Thyroid gland (tissue), 4 donors: ENCODE measurements around the gene RPS27L. TPM values are rescaled to one million over a fixed set of nuclear protein-coding genes. Genes with fewer than 3 reads are reported as not detected.

ENCODE experiments used
- DNase-seq, 2 donors: peaks; one replicate each; pipeline ENCODE4 v3.0.0-alpha.2; 2019
- H3K27ac ChIP-seq, 3 donors: fragments of 200-600 bp; sonication (generic); 1 replicate in 2 of 3; 2 replicates in 1 of 3; pipeline ENCODE4 v1.5.1; 2016 to 2019; ENCODE audit warnings: mild to moderate bottlenecking in 1 of 3, moderate library complexity in 1 of 3
- H3K27me3 ChIP-seq: fragments of 200-600 bp; sonication (generic); one replicate; pipeline ENCODE4 v1.5.1; 2019
- H3K36me3 ChIP-seq, 2 donors: fragments of 200-600 bp; sonication (generic); one replicate each; pipeline ENCODE4 v1.5.1; 2016 to 2019
- H3K4me1 ChIP-seq, 2 donors: fragments of 200-600 bp; sonication (generic); one replicate each; pipeline ENCODE4 v1.5.1; 2017 to 2019
- H3K4me3 ChIP-seq, 3 donors: fragments of 200-600 bp; sonication (generic); replicated peaks in 1 of 3; 1 replicate in 2 of 3; 2 replicates in 1 of 3; pipeline ENCODE4 v1.5.1; 2016; ENCODE audit warnings: mild to moderate bottlenecking in 1 of 3
- H3K9me3 ChIP-seq: fragments of 200-600 bp; sonication (generic); one replicate; pipeline ENCODE4 v1.5.1; 2017
- CTCF ChIP-seq, 6 experiments: fragments of 200-600 bp in 3 of 6; fragments of 450-650 bp in 3 of 6; sonication (generic) in 3 of 6; IDR thresholded peaks; one replicate each; pipeline ENCODE4 v1.5.1; 2016 to 2019; ENCODE audit warnings: antibody characterized with exemption in 6 of 6, mild to moderate bottlenecking in 2 of 6, inconsistent platforms in 1 of 6, moderate library complexity in 1 of 6
- POLR2A ChIP-seq, 2 donors: fragments of 450-650 bp; IDR thresholded peaks; one replicate each; pipeline ENCODE4 v1.6.1; 2017; ENCODE audit warnings: antibody characterized with exemption in 2 of 2, mild to moderate bottlenecking in 2 of 2, moderate library complexity in 1 of 2
- WGBS, 2 donors: methylation state at CpG; one replicate each; pipeline ENCODE4 v1.1.5; 2017; 5-methylcytosine and 5-hydroxymethylcytosine counted together
- intact Hi-C: fragments of 100-400 bp; cut with DNase I; formaldehyde crosslinking; loops from one replicate; pipeline ENCODE4 v1.15.1; 2023
- total RNA-seq, 4 donors: library from RNA; depleted of rRNA; stranded (reverse); fragments of >200 nt; gene quantifications; one replicate each; pipeline ENCODE4 v1.2.3, GENCODE V29; 2016

Gene RPS27L
- total RNA-seq, 4 donors from 2014 or later: 38.6 to 126 (median 88.9) TPM

GRCh38 chr15:63178034-63178433 lies 20.8 kb upstream of the RPS27L start:
- H3K4me3 ChIP-seq: no peak overlapping the region
- no peaks in the 10 kb centered on the region for H3K9me3 ChIP-seq
- no peaks in the 10 kb centered on the region for H3K36me3 ChIP-seq
- no peak for TF ChIP-seq CTCF (IDR thresholded peaks at IDR 0.05)
- no peak for TF ChIP-seq POLR2A (IDR thresholded peaks at IDR 0.05)
- DNase-seq: no peak
- intact Hi-C loops: no loop called here
- no peaks in the 10 kb centered on the region for H3K4me1 ChIP-seq
- WGBS, 2 donors: 53 to 57% methylated on average over 5 of the region's 5 CpGs
- no peak overlapping the region for H3K27ac ChIP-seq
- H3K27me3 ChIP-seq: no peaks in the 10 kb centered on the region

DNA sequence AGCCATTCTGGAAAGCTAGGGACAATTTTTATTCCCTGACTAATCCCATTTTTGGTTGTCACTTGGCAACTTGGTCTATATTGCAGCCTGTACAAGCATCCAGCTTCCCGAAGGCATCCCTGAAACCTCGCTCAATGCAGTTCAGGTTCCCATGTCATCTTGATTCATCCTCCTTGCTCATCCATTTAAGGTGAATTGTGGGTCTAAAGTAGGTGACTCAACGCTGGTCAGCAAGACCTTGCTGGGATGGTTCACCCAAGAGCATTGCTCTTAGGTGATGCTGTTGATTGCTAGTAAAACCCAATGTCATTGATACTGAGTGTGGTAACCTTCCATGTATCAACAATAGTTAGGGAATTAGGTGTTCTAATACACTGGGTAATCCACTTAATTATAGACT lies 19.0 kb upstream of the RPS27L start:
- Histone ChIP-seq H3K9me3 (no peaks in the 10 kb centered on the region), H3K27me3 (no peaks in the 10 kb centered on the region), H3K4me3 (no peak overlapping the region), H3K36me3 (no peaks in the 10 kb centered on the region), H3K27ac (no peak overlapping the region), H3K4me1 (no peaks in the 10 kb centered on the region)
- no peak for DNase-seq
- 96 to 100% methylated on average over 3 of the region's 3 CpGs for WGBS, 2 donors
- intact Hi-C loops: no loop called here
- no peak for TF ChIP-seq CTCF (IDR thresholded peaks at IDR 0.05)
- TF ChIP-seq POLR2A (IDR thresholded peaks at IDR 0.05): no peak

GRCh38 chr15:63172851-63173451 lies 15.7 kb upstream of the RPS27L start:
- 71 to 72% methylated on average over 3 of the region's 3 CpGs for WGBS, 2 donors
- no peaks in the 10 kb centered on the region for H3K27me3 ChIP-seq
- DNase-seq: peak; percentile 11 to 19
- H3K4me1 ChIP-seq: no peaks in the 10 kb centered on the region
- no peak for TF ChIP-seq POLR2A (IDR thresholded peaks at IDR 0.05)
- no peak for TF ChIP-seq CTCF (IDR thresholded peaks at IDR 0.05)
- intact Hi-C loops: no loop called here
- H3K4me3 ChIP-seq: no peak overlapping the region
- H3K9me3 ChIP-seq: no peaks in the 10 kb centered on the region
- H3K27ac ChIP-seq: no peak overlapping the region
- no peaks in the 10 kb centered on the region for H3K36me3 ChIP-seq

GRCh38 chr15:63172376-63172775 lies 15.1 kb upstream of the RPS27L start:
- Histone ChIP-seq H3K27ac (no peak overlapping the region), H3K4me1 (no peaks in the 10 kb centered on the region), H3K27me3 (no peaks in the 10 kb centered on the region), H3K4me3 (no peak overlapping the region), H3K9me3 (no peaks in the 10 kb centered on the region), H3K36me3 (no peaks in the 10 kb centered on the region)
- 98 to 100% methylated on average over 5 of the region's 5 CpGs for WGBS, 2 donors
- DNase-seq: no peak
- intact Hi-C loops: no loop called here
- TF ChIP-seq CTCF (IDR thresholded peaks at IDR 0.05): no peak
- no peak for TF ChIP-seq POLR2A (IDR thresholded peaks at IDR 0.05)

DNA sequence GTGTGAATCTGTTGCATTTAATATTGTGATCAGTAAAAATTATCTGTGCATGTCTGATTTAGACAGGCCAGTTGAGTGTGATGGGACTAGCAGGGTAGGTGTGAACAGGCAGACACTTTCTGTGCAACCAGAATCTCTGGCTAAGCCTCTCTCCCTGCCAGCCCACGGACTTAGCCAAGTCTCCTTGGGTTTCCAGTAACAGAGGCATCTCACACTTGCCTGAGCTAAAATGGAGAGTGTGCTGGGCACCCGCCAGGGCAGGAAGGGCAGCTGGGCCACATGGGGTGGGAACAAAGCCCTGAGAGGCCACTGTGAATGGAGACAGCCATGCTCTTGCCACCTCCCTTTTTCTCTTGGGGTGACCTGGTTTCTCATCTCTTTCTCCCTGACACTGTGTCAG lies 12.5 kb upstream of the RPS27L start:
- no peaks in the 10 kb centered on the region for H3K4me1 ChIP-seq
- H3K9me3 ChIP-seq: no peaks in the 10 kb centered on the region
- no peak for DNase-seq
- no peaks in the 10 kb centered on the region for H3K36me3 ChIP-seq
- H3K27ac ChIP-seq: no peak overlapping the region
- H3K27me3 ChIP-seq: no peaks in the 10 kb centered on the region
- intact Hi-C loops: no loop called here
- TF ChIP-seq CTCF (IDR thresholded peaks at IDR 0.05): no peak
- no peak overlapping the region for H3K4me3 ChIP-seq
- WGBS, 2 donors: 83 to 85% methylated on average over 1 to 2 of the region's 2 CpGs
